ENCODE data around the gene ARSK.

The ARSK gene

DNA sequence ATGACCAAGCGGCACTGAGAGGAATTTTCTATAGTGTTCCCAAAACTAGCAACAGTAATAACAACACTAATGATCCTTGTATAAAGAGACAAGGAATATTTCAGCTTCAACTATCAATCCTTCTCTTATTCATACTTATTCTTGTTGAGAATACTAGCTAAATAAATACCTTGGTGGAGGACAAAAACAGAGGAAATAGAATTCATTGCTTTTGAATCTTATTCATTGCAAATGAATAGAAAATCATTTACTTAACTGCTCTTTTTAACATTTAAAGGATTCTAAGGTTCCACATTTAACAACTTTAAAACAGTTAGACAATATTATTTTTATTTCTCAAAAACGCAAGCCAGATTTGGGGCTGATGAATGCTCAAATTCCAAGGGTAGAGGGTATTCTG, 22.5 kb upstream of the ARSK start:
- CTCF ChIA-PET, result interaction anchor here (0.9 to 1.7 kb wide), 4 partner anchors 11 to 15 kb away, joined by 3 to 5 read pairs (median 4); no protein-coding TSS in a partner anchor
- no peak for DNase-seq (ENCODE audit: extremely low spot score)

DNA sequence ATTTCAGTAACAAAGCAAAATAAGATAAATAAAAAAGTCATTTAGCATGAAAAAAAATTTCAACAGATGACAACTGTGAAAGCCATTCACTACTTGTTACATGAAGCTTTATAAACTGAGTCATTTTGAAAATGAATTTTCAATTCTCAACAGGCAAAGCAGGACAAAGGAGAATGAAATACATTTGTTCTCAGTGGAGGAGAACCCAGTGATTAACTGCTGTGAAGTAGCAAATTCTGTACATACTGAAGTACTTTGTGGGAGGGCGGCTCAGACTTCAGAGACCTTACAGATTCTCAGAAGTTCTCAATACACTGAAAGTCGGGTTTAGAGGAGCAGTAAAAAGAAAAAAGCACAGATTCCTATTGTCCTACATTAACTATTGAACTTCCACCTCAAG, 21.8 kb upstream of the ARSK start:
- TF ChIP-seq, protein P1, sequence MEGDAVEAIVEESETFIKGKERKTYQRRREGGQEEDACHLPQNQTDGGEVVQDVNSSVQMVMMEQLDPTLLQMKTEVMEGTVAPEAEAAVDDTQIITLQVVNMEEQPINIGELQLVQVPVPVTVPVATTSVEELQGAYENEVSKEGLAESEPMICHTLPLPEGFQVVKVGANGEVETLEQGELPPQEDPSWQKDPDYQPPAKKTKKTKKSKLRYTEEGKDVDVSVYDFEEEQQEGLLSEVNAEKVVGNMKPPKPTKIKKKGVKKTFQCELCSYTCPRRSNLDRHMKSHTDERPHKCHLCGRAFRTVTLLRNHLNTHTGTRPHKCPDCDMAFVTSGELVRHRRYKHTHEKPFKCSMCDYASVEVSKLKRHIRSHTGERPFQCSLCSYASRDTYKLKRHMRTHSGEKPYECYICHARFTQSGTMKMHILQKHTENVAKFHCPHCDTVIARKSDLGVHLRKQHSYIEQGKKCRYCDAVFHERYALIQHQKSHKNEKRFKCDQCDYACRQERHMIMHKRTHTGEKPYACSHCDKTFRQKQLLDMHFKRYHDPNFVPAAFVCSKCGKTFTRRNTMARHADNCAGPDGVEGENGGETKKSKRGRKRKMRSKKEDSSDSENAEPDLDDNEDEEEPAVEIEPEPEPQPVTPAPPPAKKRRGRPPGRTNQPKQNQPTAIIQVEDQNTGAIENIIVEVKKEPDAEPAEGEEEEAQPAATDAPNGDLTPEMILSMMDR (IDR thresholded peaks at IDR 0.05; ENCODE audit: control extremely low read depth, extremely low read depth, low read depth, missing control alignments), result no peak
- DNase-seq (ENCODE audit: extremely low spot score), result no peak
- ChIA-PET POLR2A (no interaction called here), CTCF (interaction anchor here (0.9 to 1.7 kb wide), 2 partner anchors 11 kb away, joined by 3 to 5 read pairs; no protein-coding TSS in a partner anchor)

More for the DNA sequence above, 22.5 kb upstream of the ARSK start:
- TF ChIP-seq, protein P1 (IDR thresholded peaks at IDR 0.05; ENCODE audit: control extremely low read depth, extremely low read depth, low read depth, missing control alignments), result no peak
- POLR2A ChIA-PET, result no interaction called here

DNA sequence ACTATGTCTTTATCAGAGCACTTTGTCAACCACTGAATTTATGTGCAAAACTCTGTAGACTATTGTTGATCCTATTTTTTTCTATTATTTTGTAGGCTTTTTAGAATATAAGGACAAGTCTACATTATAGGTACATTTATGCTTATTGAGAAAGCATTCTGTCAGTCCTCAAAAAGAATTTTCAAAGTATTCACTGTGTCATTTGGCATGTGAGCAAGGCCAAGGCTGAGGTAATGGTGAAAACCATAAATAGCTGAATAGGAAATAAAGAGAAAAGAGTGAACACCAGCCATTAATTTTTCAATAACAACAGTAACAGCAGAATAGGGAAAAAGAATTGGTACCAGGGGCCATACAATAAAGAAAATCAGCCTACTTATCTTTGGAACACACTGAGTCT, 21.1 kb upstream of the ARSK start:
- ChIA-PET CTCF (interaction anchor here (1.1 kb wide), 1 partner anchor 18 kb away, joined by 3 read pairs; no protein-coding TSS in a partner anchor), POLR2A (no interaction called here)
- DNase-seq (ENCODE audit: extremely low spot score), result no peak
- TF ChIP-seq, protein P1 (IDR thresholded peaks at IDR 0.05; ENCODE audit: control extremely low read depth, extremely low read depth, low read depth, missing control alignments), result no peak

DNA sequence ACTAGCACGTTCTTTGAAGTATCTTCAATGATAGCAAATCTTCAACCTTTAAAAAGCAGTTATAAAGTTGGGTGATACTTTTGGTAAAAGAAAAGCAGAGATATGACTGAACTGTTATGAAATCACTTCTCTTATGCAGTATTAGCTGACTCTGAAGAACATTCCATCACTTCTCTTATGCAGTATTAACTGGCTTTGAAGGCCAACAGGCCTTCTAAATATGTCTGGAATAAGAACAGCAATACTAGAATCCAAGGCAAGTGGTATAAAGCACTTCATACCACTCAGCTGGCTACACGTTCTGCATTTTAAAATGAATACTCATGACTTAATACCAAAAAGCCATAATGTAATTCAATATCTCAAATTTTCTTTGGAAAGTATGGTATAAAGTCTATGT, 17.4 kb upstream of the ARSK start:
- POLR2A ChIA-PET, result no interaction called here
- TF ChIP-seq, protein P1 (IDR thresholded peaks at IDR 0.05; ENCODE audit: control extremely low read depth, extremely low read depth, low read depth, missing control alignments), result no peak
- DNase-seq (ENCODE audit: extremely low spot score), result no peak
- CTCF ChIA-PET, result interaction anchor here (2.1 kb wide), 1 partner anchor 15 kb away, joined by 6 read pairs; no protein-coding TSS in a partner anchor

DNA sequence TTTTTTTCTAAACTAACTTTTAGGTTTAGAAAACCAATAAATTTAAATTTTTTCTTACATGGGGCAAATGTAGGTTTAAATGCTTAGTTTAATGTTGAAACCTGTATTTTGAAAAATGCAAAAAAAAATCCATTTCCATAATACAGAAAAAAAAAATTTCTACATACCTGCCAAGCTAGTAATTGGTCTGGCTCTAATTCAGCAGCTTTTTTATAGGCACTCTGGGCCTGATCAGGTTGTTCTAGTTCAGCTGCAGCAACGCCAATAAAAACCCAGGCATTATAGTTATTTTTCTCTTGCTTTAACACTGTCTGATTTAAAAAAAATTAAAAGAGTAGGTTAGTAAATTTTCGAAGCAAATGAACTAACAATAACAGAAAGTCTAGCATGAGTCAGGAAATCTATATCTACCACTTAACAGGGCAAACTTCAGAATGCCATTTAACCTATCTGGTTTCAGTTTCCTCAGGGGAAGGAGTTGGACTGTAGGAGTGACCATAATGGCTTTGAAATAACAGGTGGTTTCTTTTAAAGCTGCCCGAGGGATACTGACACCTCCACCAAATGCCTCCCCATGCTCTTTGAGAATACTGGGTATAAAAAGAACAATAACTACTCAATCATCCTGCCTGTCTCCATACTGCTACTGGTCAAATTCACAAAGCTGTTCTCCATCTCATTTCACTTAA, 11.7 kb upstream of the ARSK start:
- POLR2A ChIA-PET, result no interaction called here
- DNase-seq (ENCODE audit: extremely low spot score), result no peak
- CTCF ChIA-PET, result interaction anchor here (1.3 to 1.9 kb wide), 3 partner anchors 9 to 15 kb away, joined by 4 to 5 read pairs (median 4); no protein-coding TSS in a partner anchor
- TF ChIP-seq, protein P1 (IDR thresholded peaks at IDR 0.05; ENCODE audit: control extremely low read depth, extremely low read depth, low read depth, missing control alignments), result no peak

DNA sequence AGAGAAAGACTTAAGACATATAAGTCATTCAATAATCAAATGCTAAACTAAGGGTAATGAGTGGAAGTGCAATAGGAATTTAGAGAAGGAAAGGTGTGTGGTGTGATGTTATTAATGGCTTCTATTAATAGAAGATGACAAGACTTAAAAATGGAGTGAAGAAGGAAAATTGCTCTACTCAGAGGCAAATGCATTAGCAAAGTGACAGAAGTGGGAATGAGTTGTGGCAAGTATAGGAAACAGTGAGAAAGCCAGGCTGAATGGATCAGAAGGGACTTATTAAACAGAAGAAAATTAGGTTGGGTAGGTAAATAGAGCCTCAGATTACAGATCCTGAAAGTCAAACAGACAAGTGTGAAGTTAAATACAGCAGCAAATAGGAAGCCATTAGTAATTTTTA, 5.9 kb upstream of the ARSK start:
- POLR2A ChIA-PET, result no interaction called here
- TF ChIP-seq, protein P1 (IDR thresholded peaks at IDR 0.05; ENCODE audit: control extremely low read depth, extremely low read depth, low read depth, missing control alignments), result no peak
- CTCF ChIA-PET, result no interaction called here
- no peak for DNase-seq (ENCODE audit: extremely low spot score)

Measured in GM10248 (cell line).